NT2/D1 (cell line): ENCODE measurements around the gene AGAP1.
"Not testable (repeated sequence)": the region's sequence is repeated elsewhere in the genome, so short reads cannot be mapped to it uniquely, and the experiment has no call there.

Source experiments
- YY1 ChIP-seq: IDR thresholded peaks from 2 replicates; pipeline ENCODE4 v1.6.1; 2011; ENCODE audit not compliant: insufficient read length, insufficient read depth
- ZNF274 ChIP-seq: IDR thresholded peaks from 2 replicates; pipeline ENCODE4 v1.6.1; 2011; ENCODE audit warnings: mild to moderate bottlenecking, low read depth, low read length

DNA sequence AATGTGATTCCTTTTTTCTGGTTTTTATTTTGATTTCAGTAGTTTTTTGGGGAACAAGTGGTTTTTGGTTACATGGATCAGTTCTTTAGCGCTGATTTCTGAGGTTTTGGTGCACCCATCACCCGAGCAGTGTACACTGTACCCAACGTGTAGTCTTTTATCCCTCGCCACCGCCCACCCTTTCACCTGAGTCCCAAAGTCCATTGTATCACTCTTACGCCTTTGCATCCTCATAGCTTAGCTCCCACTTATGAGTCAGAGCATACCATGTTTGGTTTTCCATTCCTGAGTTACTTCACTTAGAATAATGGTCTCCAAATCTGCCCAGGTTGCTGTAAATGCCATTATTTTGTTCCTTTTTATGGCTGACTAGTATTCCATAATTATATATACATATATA is 453.2 kb downstream of the AGAP1 start:
- not testable (repeated sequence) for TF ChIP-seq ZNF274, YY1
